GM19043 (cell line): Measurements from ENCODE around the gene RNF125.
"Not testable (repeated sequence)": the region's sequence is repeated elsewhere in the genome, so short reads cannot be mapped to it uniquely, and the experiment has no call there.

Experiments used
- ATAC-seq: cut with Tn5 transposase; IDR thresholded peaks from one replicate; pipeline ENCODE4 v1.9.1; 2021; ENCODE audit warnings: low read depth; ENCODE audit not compliant: unreplicated experiment

RNF125 gene

DNA sequence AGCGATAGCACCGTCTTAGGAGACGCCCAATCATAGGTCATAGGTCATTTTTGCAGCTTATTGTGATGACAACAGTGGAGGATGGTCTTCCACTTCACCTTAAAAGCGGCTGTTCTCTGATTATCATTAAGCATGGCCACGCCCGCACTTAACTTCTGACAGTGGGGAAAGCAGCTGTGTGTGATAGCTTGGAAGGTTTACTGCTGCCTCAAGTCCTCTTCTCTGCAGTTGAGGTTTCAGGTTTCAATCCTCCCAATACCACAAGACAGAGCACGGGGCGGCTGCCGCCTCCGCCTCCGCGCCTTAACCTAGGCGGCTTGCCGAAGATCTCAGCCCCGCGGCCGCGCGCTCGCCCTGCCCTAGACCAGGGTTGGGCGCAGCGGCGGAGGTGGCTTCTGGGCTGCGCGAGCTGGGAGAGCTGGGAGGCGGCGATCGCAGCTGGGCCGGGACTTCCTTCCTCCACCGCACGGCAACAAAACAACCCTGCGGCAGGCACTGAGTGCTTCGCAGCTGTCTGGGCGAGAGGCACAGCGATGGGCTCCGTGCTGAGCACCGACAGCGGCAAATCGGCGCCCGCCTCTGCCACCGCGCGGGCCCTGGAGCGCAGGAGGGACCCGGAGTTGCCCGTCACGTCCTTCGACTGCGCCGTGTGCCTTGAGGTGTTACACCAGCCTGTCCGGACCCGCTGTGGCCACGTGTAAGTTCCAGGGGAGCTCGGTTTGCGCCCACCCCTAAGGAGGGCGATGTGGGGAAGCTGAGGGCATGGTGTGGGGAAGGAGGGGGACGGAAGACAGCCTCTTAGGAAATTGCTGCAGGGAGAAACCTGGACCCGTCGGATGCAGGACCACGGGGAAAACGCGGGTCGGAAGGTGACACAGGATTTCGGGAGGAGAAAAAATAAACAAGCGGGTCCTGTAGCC is at the start of gene RNF125:
TSS of gene RNF125 (plus strand) at position 495 of the 920 bp plus-strand sequence. CDS start at position 534, 39 bp downstream.
- ATAC-seq: peak; percentile 78

DNA sequence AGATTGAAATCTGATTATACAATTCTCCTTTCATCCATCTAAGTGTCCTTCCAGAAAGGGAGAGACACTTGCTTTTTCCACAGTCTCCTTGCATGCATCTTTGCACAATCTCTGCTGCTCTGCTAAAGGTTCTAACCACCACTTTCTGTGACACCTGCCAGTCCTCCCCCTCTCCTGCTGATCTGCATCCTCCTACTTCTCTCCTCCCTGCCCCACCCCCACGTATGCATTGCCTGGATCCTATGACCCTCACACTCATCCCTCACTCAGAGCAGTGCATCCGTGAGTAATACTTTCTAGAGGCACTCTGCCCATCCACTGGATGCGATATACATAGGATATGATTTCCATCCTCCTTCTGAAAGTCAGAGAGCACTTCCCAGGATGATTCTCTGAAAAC is 48.0 kb upstream of the RNF125 start:
- no peak for ATAC-seq

DNA sequence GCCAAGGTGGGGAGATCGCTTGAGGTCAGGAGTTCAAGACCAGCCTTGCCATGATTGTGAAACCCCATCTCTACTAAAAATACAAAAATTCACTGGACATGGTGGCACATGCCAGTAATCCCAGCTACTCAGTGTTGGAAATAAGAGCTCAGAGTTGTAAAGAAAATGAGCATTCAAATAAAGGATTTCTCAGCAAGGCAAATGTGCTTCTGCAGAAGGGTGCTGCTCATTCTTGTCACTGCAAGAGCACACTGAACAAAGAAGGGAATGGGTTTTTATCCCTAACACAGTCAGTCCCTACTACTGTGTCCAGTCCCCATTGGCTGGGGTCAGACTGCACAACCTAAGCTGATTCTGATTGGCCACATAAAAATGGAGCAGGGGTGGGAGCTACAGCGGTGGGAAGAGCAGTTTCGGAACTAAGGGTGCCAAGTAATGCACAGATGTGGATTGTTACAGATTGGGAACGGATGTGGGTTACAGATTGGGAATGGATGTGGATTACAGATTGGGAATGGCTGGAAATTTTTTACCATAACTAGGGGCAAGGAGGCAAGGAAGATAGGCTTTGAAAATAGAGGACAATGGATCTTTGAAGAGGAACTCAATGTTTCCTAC is 44.6 kb upstream of the RNF125 start:
- no peak for ATAC-seq

DNA sequence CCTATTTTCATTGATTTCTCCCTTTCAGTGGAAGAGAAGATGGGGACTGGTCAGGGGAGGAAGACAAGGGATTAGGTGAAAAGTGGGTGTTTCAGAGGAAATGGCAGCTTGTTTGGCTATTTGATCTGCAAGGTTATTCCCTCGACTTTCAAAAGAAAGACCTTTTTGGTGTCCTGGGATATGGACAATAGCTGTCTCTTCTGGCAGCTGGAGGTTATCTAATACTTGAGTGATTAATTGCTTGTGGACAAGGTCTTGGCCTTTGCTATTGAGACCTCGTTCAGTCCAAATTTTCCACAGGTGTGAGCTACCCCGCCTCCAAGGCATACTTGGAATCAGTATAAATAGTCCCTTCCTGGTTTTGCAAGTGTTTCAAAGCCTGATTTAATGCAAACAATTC is 42.4 kb upstream of the RNF125 start:
- no peak for ATAC-seq

DNA sequence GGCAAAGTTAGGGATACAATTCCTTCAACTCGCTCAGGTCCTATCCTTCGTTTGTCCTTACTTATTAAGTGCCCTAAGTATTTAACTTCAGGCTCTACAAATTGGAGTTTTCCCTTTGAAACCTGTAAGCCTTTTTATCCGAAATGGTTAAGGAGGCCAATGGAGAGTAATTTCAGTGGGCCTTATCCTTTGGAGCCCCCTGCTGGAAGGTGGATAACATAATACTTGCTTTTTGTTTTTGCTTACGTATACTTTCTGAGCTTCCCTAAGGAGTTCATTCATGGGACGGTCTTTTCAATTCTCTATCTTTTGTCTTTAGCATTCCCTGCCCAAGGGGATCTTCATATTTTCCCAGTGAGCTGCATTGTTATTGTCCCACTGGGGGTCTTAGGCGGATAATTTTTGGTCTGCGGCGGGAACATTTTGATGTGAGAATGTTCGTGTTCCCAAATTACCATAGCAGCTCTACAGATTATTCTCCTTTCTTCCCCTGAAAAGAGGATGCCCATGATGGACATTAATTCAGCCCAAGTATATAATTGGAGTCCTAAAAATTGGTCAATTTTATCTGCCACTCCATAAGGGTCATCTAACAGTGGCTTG is 41.3 kb upstream of the RNF125 start:
- ATAC-seq: no peak

DNA sequence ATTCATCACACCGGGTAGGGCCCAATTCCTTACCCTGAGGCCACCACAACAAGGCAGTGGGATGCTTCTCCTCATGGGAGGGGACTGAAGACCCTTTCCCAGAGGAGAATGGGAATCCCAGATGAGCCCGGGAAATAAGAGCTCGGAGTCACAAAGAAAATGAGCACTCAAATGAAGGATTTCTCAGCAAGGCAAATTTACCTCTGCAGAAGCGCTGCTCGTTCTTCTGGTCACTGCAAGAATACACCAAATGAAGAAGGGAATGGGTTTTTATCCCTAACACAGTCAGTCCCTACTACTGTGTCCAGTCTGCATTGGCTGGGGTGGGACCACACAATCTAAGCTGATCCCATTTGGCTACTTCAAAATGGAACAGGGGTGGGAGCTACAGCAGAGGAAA is 40.0 kb upstream of the RNF125 start:
- no peak for ATAC-seq

DNA sequence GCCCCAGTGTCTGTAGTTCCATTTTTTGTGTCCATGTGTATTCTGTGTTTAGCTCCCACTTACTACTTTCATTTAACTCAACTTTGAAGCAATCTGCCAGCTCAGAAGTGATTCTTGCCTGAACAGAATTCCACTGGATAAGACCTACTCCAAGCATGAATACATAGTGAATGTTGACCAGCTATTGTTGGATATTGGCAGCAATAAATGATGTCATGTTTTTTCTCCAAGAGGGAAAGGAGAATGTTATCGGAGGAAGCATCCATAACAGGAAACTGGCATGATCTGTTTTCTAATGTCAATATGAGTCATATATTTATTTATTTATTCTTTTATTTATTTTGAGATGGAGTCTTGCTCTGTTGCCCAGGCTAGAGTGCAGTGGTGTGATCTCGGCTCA is 38.9 kb upstream of the RNF125 start:
- no peak for ATAC-seq

DNA sequence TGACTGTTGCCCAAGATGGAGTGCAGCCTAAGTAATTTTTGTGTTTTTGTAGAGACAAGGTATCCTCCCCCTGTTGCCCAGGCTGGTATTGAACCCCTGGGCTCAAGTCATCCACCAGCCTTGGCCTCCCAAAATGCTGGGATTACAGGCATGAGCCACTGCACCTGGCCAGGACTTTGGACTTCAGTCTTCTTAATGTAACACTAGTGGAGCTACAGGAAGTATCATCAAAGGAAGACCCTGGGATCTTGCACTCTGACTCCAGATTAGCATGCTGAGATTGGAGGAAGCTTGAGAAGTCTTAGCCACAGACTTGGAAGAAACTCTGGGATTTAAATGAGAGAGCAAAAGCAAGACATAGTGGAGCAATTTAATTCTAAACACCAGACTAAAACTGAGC is 37.8 kb upstream of the RNF125 start:
- no peak for ATAC-seq

DNA sequence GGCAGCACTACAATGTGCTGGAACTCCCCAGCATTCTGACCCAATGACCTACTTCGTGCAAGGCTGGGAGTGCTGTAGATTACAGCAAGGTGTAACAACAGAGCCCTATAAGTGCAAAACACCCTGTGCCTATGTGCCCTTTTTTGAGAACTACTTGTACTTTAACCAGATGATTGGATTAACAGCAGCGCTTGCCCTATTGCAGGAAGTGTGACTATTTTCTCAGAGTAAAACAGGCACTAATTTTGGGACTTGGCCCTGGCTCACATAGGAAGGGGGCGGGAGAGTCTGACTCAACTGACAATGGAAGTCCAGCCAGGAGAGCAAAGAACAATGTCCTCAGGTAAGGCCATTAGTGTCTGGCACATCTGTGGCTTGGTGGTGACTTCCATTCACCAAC is 35.6 kb upstream of the RNF125 start:
- ATAC-seq: no peak

DNA sequence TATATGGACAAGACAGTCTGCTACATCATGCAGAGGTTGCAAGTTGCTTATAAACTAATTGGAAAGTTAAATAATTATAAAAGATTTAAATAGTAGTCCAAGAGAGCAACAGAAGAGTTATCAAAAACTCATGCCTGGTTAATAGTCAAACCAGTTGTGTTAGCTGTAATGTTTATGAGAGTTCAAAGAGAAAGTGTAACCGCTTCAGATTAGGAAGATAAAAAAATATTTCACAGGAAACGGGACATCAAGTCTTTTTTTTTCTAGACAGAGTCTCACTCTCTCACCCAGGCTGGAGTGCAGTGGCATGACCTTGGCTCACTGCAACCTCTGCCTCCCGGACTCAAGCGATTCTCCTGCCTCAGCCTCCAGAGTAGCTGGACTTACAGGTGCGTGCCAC is 34.6 kb upstream of the RNF125 start:
- no peak for ATAC-seq

DNA sequence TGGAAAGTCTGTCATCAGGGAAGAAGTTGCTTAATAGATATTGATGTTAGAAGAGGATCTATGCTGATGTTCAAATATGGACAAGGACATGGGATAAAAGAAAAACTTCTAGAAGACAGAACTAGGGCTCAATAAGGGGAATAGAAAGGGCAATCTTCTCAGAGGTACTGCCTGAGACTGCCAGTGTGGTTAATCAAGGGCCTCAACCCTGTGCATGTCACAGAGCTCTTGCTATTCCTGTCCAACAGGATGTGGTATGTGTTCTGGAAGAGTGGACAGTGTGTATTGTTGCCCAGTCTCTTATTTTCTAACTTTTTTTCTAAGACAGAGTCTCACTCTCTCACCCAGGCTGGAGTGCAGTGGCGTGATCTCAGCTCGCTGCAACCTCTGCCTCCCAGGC is 27.8 kb upstream of the RNF125 start:
- peak; percentile 100 for ATAC-seq

DNA sequence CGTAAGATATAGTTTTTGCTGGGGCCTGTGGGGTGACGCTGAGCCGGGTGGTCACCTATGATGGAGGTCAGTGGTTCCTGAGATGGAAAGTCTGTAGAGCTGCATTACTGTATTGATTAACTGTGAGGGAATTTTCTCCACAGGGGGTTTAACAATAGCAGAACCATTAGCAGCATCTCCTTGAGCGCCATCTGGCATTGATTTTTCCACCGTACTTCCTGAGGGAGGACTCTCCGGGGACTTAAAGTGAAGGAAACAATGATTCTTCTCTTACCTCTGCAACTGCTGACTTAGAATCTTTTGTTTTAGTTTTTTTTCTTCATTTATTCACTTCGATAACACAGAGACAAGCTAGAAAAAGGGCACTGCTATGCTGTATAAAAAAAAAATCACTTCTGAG is 22.6 kb upstream of the RNF125 start:
- no peak for ATAC-seq

DNA sequence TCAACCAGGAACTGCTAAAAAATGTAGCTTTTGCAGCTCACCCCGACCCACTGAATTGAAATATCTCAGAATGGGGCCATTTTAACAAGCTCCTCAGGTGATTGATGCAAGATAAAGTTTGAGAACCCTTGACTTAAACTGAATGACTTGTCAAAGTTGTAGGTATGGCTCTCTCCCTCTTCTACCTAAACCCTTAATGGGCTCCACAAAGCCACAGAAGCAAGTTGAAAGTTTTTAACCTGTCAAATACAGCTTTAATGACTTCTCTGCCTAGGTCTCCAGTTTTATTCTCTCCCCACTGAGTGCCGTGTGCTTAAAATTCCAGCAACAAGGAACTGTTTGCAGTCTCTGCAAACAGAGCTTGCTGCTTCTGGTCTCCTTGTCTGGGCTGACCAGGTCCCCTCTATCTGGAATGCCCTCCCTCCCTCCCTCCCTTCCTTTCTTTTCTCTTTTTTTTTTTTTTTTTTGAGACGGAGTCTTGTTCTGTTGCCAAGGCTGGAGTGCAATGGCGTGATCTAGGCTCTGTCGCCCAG is 19.7 kb upstream of the RNF125 start:
- no peak for ATAC-seq

DNA sequence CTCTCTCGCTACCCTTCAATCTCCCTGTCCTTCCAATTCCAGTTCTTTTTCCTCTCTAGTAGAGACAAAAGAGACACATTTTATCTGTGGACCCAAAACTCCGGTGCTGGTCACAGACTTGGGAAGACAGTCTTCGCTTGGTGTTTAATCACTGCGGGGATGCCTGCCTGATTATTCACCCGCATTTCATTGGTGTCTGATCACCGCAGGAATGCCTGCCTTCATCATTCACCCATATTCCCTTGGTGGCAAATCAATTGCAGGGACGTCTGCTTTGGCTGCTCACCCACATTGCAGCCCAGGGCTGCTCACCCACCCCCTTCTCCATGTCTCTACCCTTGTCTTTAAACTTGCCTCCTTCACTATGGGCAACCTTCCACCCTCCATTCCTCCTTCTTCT is 17.5 kb upstream of the RNF125 start:
- ATAC-seq: not testable (repeated sequence)

DNA sequence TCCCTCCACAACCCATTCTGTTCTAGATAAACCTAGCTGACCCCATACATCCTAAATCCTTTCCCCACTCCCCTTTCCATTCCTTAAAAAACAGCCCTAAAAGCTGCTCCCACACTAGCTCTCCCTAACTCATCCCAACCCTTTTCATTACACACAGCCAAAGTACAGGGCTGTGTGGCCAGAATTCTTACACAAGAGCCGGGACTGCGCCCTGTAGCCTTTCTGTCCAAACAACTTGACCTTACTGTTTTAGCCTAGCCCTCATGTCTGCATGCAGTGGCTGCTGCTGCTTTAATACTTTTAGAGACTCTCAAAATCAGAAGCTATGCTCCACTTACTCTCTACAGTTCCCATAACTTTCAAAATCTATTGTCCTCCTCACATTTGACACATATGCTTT is 14.8 kb upstream of the RNF125 start:
- ATAC-seq: not testable (repeated sequence)

DNA sequence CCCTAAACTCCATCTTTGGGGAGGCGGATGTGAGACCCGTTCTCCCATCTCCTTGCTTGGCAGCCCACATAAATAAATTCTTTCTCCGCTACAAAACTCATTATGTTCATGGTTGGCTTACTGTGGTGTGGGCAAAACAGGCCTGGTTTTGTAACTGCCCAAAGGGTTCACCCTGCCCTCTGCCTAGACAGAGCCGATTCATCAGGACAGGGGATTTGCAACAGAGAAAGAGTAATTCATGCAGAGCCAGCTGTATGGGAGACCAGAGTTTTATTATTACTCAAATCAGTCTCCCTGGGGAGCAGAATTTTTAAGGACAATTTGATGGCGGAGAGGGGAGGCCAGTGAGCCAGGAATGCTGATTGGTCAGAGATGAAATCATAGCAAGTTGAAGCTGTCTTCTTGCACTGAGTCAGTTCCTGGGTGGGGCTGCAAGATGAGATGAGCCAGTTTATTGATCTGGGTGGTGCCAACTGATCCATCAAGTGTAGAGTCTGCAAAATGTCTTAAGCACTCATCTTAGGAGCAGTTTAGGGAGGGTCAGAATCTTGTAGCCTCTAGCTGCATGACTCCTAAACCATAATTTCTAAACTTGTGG is 8.4 kb upstream of the RNF125 start:
- ATAC-seq: no peak

DNA sequence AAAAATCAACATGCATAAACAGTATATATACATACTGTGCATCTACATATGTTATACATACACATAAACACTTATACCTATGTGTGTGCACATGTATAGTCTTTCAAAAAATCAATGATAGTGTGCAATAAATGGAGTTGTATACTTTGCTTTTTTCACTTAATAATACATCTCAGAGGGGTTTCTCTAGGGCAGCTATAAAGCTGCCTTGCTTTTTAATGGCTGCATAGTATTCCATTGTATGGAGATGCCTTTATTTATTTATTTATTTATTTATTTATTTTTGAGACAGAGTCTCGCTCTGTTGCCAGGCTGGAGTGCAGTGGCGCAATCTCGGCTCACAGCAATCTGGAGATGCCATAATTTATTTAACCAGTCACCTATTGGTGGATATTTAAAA is 7.4 kb upstream of the RNF125 start:
- ATAC-seq: no peak

DNA sequence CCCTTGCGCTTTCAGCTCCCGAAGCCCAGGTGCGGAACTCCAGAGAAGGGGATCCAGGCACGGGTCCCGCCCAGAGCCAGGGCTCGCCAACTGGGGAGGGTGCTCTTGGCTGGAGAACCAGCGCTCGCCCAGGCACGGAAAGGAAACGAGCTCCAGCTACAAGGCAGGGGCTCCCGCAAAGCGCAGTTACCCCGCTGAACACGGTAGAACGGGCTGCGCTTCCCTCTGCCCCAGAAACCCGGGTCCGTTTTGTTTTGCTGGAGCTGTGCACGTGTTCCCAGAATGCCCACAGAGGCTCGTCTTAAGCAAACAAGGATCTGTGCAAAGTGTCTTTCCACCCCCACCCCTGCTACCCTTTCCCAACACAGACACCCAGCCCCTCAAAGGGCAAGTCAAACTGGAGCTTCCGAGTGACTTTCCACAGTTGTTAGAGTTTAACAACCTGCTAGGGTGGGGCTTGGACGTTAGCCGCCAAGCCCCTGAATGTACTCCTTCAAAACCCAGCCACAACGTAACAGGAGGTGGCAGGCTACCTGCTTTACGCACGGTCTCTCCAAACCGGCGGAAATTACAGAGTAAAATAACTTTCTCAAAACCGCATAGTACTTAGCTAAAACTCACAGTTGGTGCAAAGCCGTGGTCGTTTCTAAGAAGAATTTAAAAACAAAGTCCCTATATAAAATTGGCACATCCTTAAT is 775 bp downstream of the RNF125 start:
- peak; percentile 17 for ATAC-seq

DNA sequence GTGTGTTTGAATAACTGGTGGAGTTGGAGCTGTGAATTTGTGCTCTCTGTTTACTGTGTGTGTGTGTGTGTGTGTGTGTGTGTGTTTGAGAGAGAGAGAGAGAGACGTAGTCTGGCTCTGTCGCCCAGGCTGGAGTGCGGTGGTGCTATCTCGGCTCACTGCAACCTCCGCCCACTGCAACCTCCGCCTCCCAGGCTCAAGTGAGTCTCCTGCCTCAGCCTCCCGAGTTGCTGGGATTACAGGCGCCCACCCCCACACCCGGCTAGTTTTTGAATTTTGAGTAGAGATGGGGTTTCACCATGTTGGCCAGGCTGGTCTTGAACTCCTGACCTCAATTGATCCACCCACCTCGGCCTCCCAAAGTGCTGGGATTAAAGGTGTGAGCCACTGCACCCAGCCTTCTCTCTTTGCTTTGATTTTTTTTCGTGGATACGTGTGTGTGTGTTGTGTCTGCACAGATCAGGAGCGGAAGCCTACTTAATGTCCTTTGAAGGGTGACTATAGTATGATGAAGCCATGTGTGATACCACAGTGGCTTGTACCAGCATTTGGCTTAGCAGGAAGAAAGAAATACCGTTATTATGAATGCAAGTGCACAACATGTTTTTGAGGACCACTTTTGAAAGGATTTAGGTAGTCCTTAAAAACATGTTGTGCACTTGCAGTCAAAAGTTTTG is 1.5 kb downstream of the RNF125 start:
- not testable (repeated sequence) for ATAC-seq
